GM12801 (cell line): Measurements from ENCODE around the gene PPP2R2B.

ENCODE experiments used
- CTCF ChIP-seq: IDR thresholded peaks from one replicate; pipeline ENCODE4 v1.5.1; 2011; ENCODE audit warnings: control low read depth; ENCODE audit not compliant: insufficient read length; ENCODE audit errors: extremely low read depth

The PPP2R2B gene

GRCh38 chr5:146821732-146822131 lies 56.8 kb downstream of the PPP2R2B start:
- no peak for TF ChIP-seq CTCF

GRCh38 chr5:146820987-146821386 lies 57.6 kb downstream of the PPP2R2B start:
- TF ChIP-seq CTCF = no peak

- TF ChIP-seq CTCF = no peak
These were observed 59.7 kb downstream of the PPP2R2B start for GRCh38 chr5:146818822-146819221.

- TF ChIP-seq CTCF = no peak
These were observed 60.6 kb downstream of the PPP2R2B start for GRCh38 chr5:146817973-146818372.

- no peak for TF ChIP-seq CTCF
These were observed 61.7 kb downstream of the PPP2R2B start for GRCh38 chr5:146816775-146817387.

GRCh38 chr5:146815411-146815810 lies 63.1 kb downstream of the PPP2R2B start:
- no peak for TF ChIP-seq CTCF

GRCh38 chr5:146813346-146814157 lies 65.0 kb downstream of the PPP2R2B start:
- TF ChIP-seq CTCF = no peak
